HL-60/S4 treated with phorbol 12-myristate 13-acetate at 8.2 ng/mL for 4 days and 3 days (cell line): Measurements from ENCODE around the gene FHOD3.

Source experiments
- in situ Hi-C: fragments of 300-500 bp; cut with MboI; formaldehyde crosslinking; loops from 2 replicates; pipeline ENCODE4 v1.15.0; 2022; ENCODE audit warnings: low sequenced_read_pairs

FHOD3 gene

DNA sequence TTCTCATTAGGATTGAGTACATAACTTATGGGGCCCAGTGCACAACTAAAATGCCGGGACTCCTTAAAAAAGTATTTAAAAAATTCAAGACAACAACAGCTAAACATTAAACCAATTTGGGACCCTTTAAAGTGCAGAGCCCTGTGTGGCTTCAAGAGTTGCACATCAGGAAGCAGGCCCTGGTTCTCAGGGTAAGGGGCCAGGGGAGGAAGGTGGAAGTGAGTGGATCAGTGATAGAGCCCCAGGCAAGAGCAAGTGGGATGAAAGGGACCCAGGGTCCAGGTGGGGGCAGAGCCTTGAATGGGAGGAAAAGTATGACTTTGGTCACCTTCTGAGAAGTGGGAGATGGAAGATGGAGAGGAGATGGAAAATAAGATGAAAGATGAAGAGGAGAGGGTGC, 2.3 kb upstream of the FHOD3 start:
- in situ Hi-C loops = no loop called here

DNA sequence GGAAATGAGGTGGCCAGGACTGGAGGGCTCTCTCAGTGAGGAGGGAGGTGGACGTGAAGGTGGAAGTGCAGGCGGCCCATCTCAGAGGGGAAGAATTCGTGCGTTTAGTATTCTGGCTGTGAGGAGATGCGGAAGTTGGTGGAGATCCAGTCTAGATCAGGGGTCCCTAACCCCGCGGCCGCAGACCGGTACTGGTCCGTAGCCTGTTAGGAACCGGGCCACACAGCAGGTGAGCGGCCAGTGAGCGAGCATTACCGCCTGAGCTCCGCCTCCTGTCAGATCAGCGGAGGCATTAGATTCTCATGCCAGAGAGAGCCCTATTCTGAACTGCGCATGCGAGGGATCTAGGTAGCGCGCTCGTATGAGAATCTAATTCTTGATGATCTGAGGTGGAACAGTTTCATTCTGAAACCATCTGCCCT, 1.6 kb upstream of the FHOD3 start:
- in situ Hi-C loops = no loop called here

DNA sequence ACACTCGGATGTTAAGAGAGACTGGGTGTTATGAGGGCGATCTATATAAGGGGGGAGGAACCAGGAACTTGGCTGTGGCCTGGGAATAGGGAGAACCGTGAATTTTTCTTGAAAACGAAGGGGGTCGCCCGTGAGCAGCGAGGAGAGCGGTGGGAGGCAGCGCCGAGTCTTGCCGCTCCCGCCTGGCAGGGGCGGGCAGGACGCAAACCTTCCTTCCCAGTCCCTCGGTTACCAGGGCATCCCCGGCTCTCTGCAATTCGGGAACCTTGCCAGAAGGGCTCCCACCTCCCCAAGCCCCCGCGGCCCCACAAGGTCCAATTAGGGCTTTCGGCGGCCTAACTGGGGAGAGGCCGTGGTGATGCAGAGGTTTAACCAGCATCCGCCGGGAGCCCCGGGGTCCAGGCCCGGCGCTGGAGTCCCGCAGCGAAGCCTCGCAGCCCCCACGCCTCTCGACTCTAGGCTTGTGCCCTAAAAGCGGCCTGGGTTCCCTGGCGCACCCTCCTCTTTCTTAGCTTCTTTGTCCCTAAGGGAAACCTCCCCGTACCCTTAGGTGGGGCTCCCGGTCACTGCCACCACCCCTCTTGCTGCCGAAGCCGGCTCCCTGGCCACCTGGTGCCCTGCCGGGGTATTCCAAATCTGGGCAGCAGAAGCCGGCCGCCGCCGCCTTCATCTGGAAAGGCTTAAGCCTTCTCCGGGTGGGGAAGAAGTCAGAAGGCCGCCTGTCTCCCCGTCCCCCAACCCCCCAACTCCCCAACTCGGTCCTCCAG, 680 bp upstream of the FHOD3 start:
- in situ Hi-C loops = no loop called here

DNA sequence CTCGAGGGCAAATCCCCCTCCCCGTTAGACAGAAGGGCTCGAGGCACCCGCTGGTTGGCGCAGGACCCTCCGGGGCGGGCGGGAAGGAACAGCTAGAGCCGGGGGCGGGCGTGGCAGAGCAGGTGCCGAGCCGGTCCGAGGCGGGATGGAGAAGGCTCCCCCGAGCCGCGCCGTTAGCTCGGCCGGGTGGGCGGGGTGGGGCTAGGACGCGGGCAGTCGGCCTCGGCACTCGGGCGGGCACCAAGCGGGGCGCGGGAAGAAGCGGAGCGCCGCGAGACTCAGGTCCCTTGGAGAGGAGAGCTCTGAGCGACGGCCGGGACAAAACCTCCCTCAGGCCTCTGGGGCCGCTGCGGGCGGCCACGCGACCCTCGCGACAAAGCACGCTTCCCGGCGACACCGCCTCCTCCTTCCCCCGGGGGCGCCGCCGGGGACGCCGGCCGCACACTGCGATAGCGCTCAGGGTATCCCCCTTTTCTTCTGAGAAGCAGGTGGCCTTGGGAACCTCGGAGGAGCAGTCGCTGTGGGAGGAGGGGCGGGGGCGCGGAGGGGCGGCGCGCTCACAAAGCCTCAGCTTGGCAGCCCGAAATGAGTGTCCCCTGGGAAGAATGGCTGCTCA, 721 bp downstream of the FHOD3 start:
- in situ Hi-C loops = no loop called here

DNA sequence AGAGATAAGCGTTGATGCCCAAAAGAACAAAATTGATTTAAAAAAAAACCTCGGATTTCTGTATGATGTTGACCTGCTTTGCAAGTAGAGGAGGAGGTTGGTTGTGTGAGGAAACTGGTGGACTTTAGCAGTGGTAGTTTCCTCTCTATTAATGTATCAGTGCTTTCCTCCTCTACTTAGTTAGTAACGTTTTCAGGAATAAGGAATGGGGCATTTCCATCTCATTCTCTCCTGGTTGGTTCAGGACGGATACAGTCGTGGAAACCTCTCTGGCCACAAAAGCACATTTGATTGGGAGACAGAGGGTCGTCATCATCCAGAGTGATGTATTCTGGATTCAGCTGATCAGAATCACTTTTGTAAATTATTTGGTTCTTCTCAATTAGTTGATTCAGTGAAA, 1.5 kb downstream of the FHOD3 start:
- in situ Hi-C loops = no loop called here

DNA sequence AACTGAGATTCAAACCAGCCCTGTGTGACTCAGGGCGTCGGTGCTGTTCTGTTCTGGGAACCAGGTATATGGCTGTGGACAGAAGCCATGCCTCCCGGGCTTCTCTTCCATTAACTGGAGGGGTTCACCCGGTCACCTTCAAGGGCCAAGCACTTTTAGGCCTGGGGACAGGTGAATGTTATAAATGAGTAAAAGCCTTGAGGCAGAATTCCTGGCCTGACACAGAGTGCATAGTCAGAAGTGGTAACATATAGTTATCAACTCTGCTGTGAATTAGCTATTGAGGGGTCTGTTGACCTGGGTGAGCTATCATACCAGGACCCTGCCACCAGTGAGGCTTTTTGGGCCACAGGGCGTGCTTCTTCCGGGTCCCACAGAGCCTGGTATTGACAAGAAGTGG, 2.7 kb downstream of the FHOD3 start:
- in situ Hi-C loops = no loop called here

DNA sequence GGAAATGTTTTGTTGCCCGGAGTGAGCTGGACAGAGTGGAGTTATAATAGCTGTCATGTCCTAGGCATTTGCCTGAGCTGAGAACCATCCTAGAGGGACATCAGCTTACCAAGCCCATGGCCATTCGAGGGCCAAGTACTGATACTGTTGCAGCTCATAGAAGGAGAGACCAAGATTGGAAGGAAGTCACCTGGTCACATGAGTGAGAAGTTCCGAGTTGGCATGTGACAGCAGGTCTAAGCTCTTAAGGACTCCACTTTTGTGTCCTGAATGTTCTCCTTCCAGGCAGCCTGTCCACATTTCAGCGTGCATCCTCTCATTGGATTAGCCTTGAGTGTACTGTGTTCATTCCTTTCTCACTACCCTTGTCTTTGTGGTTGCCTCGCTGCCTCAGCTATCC, 4.4 kb downstream of the FHOD3 start:
- in situ Hi-C loops = no loop called here

DNA sequence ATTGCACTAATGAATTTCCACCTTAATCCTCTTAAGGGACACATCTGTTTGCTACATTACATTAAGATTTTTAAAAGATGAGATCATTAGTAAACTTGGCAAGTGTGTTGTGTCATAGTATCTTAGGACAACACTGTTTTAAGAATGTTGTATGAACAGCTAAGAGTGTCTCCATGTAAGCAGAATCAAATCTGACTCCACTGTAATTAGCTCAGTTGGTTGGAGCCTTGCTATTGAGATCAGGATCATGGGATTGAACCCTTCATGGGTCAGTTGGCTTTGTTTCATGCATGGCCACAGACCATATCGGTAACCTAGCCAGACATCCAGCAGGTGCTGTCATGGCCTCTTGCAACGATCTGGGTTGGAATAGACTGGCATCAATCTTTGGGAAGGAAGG, 5.2 kb downstream of the FHOD3 start:
- in situ Hi-C loops = no loop called here

DNA sequence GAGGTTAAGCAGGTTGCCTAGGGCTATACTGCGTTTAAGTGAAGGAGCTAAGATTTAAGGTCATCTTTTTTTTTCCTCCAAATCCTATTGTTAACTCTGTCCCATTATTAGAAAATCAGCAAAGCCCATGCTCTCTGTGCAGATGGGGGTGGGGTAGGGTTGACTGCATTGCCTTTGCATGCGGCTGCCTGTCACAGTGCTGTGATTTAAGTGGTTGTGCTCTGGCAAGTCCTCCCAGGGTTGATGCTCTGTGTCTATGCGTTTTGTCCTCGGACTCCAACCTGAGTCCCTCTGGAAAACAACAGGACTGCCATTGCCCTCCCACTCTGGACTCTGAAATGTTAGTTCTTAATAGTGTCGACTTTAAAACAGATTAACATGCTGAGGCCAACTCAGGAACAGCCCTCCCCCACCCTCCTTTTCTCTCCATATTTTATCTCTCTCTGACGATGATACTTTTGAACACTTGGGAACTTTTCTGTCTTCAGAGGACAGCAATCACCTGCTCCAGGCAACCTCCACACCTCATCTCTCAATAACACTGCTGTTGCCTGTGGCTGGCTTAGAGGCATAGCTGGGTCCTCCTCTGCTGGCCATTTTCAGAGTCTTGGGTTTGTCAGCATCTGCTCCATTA, 5.8 kb downstream of the FHOD3 start:
- in situ Hi-C loops = no loop called here

DNA sequence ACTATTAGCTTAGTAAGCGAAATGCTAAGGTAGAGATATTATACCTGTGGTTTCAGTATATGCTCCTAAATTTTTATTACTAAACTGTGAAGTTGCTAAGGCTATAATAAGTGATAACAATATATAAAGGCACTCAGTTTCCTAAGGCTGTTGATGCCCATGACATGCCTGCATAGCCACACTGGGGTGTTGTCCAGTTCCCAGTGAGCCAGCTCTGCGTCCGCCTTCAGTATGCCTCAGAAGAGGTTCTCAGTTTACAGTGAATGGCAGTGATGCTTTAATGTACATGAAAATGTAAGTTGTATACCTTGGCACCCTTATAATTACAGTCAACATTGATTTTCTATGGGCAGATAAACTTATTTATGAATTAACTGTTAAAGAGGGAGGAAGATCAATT, 7.2 kb downstream of the FHOD3 start:
- in situ Hi-C loops = no loop called here

DNA sequence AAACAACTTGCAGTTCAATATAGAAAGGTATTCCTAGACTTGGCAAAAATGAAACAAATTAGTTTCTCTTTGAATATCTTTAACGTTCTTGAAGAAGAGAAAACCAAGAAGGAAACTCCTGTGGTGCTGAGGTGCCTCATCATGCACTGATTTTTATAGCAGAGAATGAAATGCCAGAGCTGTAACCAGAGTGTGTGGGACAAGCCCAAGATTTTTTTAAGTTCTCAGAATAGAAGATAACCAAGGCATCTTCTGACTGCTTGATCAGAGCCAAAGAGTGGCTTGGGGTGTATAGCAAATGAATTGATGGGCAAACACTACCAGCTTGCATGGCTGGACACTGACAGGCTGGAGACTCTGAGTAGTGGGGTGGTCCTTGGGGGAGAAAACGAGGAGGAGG, 7.9 kb downstream of the FHOD3 start:
- in situ Hi-C loops = no loop called here

DNA sequence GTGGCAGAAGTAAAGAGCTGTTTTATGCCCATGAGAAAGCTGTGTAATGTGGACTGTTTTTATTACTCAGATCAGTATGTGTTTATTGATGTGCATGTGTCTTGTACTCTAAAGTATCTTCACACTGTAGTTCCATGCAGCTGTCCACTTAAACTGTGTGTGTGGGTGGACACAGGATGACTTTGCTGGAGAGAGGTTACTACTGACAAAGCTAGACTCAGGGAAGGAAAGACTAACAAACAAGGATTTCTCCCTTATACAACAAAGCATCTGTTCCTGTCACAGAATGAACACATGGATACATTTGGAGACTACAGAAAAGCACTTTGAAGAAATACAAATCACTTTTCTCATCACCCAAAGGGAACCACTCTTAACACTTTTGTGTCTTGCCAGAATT, 10.0 kb downstream of the FHOD3 start:
- in situ Hi-C loops = no loop called here

DNA sequence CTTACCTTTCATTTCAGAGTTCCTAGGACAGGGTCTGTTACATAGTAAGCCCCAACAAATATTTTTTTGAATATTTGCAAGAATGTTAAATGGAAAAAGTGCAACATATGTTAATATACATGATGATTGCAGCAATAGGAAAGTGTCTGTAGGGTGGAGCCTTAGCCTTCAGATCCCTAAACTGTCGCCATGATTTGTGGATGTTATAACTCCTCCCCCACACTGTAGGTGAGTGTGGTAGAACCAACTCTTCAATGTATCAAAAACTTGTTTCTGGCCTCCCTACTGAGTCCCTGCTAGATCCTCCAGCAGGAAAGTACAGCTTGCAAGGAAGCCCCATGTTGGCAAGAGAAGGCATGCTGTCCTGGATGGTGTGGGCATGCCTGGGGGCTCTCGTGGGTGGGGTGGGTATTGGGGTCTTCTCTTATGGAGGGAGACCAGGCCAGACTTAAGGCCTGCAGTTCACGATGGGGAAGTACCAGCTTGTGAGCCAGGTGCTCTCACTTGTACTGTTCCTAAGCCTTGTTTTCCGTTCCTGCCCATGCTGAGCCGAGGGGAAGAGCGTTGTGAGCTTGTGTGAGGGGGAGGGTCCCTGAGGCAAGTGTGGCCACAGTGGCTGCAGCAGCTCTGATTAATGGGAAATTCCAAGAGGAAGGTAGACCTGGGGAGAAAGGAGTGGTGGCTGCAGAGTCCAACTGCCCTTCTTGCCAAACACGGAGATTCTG, 11.4 kb downstream of the FHOD3 start:
- in situ Hi-C loops = no loop called here

DNA sequence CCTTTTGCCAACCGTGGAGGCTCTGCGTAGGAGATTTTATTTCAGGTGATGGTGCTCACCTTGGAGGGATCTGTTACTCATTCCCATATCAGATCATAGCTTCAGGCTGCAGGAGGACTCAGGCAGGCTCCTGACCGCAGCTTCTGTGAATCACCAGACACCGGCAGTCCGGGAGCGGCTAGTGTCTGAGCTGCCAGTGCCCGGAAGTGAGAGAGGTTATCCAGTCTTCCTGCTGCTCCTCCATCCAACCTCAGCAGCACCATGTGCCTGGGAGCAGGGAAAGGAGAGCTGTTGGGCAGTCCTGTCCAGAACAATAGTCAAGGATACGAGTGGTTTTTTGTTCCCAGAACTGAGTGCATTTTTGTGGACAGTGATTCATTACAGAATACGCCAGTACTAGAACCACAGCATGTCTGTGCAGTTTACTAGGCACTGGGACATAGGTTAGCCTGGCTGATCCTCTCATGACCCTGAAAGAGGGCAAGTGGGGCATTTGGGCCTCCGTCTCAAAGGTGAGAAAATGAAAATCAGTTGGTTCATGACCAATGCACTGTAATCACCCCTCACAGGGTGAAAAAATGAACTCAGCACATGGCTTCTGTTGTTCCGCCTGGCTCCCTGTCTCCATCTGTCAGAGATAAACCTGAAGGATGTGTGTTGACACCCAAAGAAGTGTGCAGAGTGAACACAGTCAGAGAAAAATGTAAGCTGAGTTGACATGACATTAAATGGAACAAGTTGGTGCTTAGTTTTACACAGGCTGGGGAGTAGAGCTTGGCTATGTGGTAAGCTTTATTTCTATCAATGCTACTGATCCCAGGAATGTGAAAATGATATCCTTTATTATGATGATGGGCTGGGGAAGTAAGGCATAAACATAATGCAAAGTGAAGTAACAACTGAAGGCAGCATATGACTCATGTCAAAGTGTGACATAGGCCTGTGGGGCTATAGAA, 12.2 kb downstream of the FHOD3 start:
- in situ Hi-C loops = no loop called here

DNA sequence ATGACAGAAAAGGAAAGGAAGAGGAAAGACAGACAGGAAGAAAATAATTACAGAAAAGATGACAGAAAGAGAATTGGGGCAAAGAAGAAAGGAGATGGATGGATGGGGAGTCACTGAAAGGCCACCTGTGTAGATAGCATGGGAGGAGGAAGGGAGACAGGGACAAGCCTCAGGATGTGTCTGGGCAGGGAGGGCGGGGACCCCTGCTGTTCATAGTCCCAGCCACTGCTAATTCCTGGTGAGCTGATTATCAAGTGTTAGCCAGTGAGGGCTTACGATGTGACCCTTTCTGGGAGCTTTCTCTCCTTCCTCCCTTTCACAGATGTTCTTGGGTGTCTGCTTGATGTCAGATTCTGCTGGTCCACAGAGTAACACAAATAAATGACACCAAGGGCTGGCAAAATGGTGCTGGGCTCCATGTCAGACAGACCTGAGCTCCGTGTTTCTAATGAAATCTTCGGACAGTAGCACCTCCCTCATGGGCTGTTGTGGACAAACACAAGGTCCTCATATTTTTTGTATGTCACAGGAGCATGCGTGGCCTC, 13.6 kb downstream of the FHOD3 start:
- in situ Hi-C loops = no loop called here

DNA sequence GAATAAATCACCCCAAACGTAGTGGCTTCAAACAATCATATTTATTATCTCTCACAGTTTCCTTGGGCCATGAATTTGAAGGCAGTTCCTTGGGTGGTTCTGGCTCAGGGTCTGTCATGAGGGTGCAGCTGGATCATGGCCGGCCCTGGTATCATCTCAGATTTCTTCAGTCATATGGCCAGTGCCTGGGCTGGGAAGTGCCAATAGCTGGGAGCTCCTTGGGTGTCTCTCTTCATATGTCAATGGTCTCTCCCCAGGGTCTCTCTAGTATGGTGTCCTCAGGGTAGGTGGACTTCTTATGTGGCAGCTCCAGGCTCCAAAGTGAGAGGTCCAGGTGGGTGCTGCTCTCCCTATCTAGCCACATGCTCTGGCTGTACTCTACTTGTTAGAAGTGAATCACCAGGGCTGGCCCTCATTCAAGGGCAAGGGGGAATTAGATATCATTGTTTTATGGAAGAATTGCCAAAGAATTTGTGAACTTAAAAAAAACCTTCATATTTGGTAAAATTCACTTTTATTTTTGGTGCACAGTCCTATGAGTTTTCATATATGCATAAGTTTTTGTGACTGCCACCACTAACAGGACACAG, 15.4 kb downstream of the FHOD3 start:
- in situ Hi-C loops = no loop called here

DNA sequence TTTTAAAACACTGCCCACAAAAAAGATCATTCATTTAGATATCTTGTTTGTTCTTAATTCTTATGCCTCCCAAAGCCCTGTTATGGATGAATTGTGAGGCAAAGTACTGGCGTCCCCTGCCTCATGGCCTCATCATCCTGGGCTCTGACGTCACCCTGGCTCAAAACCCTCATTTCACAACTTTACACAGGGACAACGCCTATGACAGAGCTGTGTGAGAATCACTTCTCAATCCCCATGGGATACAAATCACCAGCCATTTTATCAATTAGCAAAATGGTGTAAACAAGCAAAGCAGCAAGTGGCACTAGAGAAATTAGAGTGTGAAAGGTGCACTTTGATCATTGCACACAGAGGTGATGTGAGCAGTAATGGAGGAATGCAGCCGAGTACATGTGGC, 16.6 kb downstream of the FHOD3 start:
- in situ Hi-C loops = no loop called here

DNA sequence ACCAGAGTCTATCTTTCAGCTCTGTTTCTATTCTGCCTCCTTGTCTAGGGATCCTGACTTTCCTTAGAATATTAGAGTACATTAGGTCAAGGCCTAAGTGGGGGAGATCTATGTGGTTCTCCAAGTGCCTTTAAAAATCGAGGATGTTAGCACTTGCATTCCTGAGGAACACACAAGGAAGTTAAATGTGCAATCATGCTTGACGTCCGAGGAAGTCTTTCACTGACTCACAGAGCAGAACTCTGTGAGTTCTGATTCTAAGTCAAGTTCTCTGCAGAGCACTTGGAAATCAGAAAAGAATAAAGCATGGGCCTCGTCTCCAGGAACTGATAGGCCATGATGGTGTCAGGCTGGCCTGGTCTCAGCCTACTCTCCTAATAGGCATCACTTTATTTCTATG, 17.2 kb downstream of the FHOD3 start:
- in situ Hi-C loops = no loop called here

DNA sequence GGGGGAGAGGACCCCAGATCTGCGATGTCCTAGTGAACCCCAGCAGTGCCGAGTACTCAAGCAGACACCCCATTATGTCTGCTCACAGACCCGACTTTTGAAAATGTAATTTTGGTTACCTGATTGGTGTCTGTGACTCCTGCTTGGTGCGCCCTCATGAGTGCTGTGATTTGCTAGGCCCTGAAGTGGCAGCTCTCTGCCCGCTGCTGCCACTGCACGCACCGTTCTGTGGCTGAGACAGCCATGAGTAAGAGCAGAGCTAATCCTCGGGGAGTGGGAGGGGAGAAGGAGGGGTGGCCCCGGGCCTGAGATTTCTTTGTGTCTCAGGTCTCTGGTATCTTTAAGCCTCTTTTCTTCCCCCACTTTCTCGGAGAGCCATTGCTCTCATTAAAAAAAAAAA, 18.2 kb downstream of the FHOD3 start:
- in situ Hi-C loops = no loop called here

DNA sequence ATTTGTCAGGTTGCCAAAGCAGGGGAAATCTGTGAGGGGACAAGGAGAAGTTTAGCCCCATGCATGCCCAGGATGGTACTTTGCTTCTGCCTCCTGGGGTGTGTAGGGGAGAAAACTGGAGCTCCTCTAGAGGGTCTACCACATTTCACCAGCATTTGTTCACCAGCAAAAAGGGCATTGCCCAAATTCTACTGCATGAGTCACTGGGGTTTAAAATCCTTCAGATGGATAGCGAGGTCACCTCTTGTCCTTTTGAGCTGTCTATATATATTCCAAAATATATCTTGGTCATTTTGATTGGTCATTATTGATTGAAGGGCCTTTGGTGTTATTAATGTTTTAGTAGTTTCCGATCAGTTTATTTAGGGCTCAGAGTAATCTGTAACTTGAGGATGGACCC, 18.7 kb downstream of the FHOD3 start:
- in situ Hi-C loops = no loop called here
